Nephron progenitor cell (in vitro differentiated cells): ENCODE data around the gene DPRX.
"Not testable (repeated sequence)": the region's sequence is repeated elsewhere in the genome, so short reads cannot be mapped to it uniquely, and the experiment has no call there.

Source experiments
- DNase-seq: peaks from one replicate; pipeline ENCODE4 v3.0.0; 2021
- H3K27ac Mint-ChIP-seq: 2 replicates; pipeline ENCODE4 v1.8.0; 2021; ENCODE audit warnings: mild to moderate bottlenecking, moderate library complexity, mixed read lengths
- H3K27me3 Mint-ChIP-seq: 2 replicates; pipeline ENCODE4 v1.8.0; 2021; ENCODE audit warnings: mild to moderate bottlenecking, low read depth, mixed read lengths; ENCODE audit not compliant: poor library complexity
- H3K36me3 Mint-ChIP-seq: 2 replicates; pipeline ENCODE4 v1.8.0; 2021; ENCODE audit warnings: low read depth, mixed read lengths
- H3K4me1 Mint-ChIP-seq: 2 replicates; pipeline ENCODE4 v1.8.0; 2021; ENCODE audit warnings: mixed read lengths
- H3K4me3 Mint-ChIP-seq: 2 replicates; pipeline ENCODE4 v1.8.0; 2021; ENCODE audit warnings: mild to moderate bottlenecking, moderate library complexity, mixed read lengths
- H3K9me3 Mint-ChIP-seq: 2 replicates; pipeline ENCODE4 v1.8.0; 2021; ENCODE audit warnings: mild to moderate bottlenecking, moderate library complexity, mixed read lengths
- CTCF ChIP-seq: fragments of 200-600 bp; sonication (generic); IDR thresholded peaks from 2 replicates; pipeline ENCODE4 v1.5.0; 2021; ENCODE audit warnings: antibody characterized with exemption

Gene DPRX

GRCh38 chr19:53659292-53659691 is 27.5 kb downstream of the DPRX start:
- H3K27me3 Mint-ChIP-seq, result no peaks in the 10 kb centered on the region
- H3K9me3 Mint-ChIP-seq, result peaks cover 44% of the 10 kb centered on the region
- H3K27ac Mint-ChIP-seq, result no peak overlapping the region
- peak; percentile 36 for TF ChIP-seq CTCF
- peaks cover 5% of the 10 kb centered on the region for H3K36me3 Mint-ChIP-seq
- DNase-seq, result peak; percentile 15
- H3K4me3 Mint-ChIP-seq, result no peak overlapping the region
- H3K4me1 Mint-ChIP-seq, result peaks cover 14% of the 10 kb centered on the region

GRCh38 chr19:53660584-53660983 is 28.8 kb downstream of the DPRX start:
- Mint-ChIP-seq H3K9me3 (peaks cover 31% of the 10 kb centered on the region), H3K4me3 (no peak overlapping the region), H3K4me1 (peaks cover 14% of the 10 kb centered on the region), H3K36me3 (no peaks in the 10 kb centered on the region), H3K27me3 (no peaks in the 10 kb centered on the region), H3K27ac (peak overlapping the region; percentile 53)
- no peak for DNase-seq
- TF ChIP-seq CTCF, result no peak

- no peak for TF ChIP-seq CTCF
- Mint-ChIP-seq H3K9me3 (peaks cover 24% of the 10 kb centered on the region), H3K4me3 (no peak overlapping the region), H3K27me3 (no peaks in the 10 kb centered on the region), H3K27ac (peak overlapping the region; percentile 63), H3K36me3 (no peaks in the 10 kb centered on the region), H3K4me1 (peaks cover 14% of the 10 kb centered on the region)
- no peak for DNase-seq
Measured at GRCh38 chr19:53662209-53662608, 30.4 kb downstream of the DPRX start.

GRCh38 chr19:53664152-53664551 is 32.4 kb downstream of the DPRX start:
- no peak for DNase-seq
- peaks cover 12% of the 10 kb centered on the region for H3K9me3 Mint-ChIP-seq
- no peak for TF ChIP-seq CTCF
- H3K4me3 Mint-ChIP-seq, result no peak overlapping the region
- no peak overlapping the region for H3K27ac Mint-ChIP-seq
- peaks cover 3% of the 10 kb centered on the region for H3K27me3 Mint-ChIP-seq
- H3K4me1 Mint-ChIP-seq, result peaks cover 14% of the 10 kb centered on the region
- no peaks in the 10 kb centered on the region for H3K36me3 Mint-ChIP-seq

GRCh38 chr19:53664760-53665159 is 33.0 kb downstream of the DPRX start:
- Mint-ChIP-seq H3K4me1 (peaks cover 14% of the 10 kb centered on the region), H3K4me3 (no peak overlapping the region), H3K27ac (no peak overlapping the region), H3K27me3 (peaks cover 3% of the 10 kb centered on the region), H3K36me3 (no peaks in the 10 kb centered on the region), H3K9me3 (peaks cover 11% of the 10 kb centered on the region)
- TF ChIP-seq CTCF, result no peak
- no peak for DNase-seq

- H3K4me1 Mint-ChIP-seq, DNase-seq, H3K4me3 Mint-ChIP-seq, H3K36me3 Mint-ChIP-seq, H3K27ac Mint-ChIP-seq, H3K27me3 Mint-ChIP-seq: not testable (repeated sequence)
- H3K9me3 Mint-ChIP-seq, result peaks cover 11% of the 10 kb centered on the region
Measured at GRCh38 chr19:53666331-53666730, 34.5 kb downstream of the DPRX start.

- H3K27me3 Mint-ChIP-seq, H3K4me3 Mint-ChIP-seq, H3K4me1 Mint-ChIP-seq, DNase-seq, H3K9me3 Mint-ChIP-seq, H3K27ac Mint-ChIP-seq, H3K36me3 Mint-ChIP-seq: not testable (repeated sequence)
Measured at GRCh38 chr19:53668804-53669203, 37.0 kb downstream of the DPRX start.
